ENCODE results near the gene PLPP1.

PLPP1 gene

GRCh38 chr5:55569513-55569865, 34.7 kb upstream of the PLPP1 start:
- in situ Hi-C loops (cut with MboI; ENCODE audit: low pct_unique_long_range_greater_than_20kb, low sequenced_read_pairs, unreplicated experiment), result no loop called here
- no peak for TF ChIP-seq CTCF (IDR thresholded peaks at IDR 0.05; ENCODE audit: extremely low read depth, insufficient read depth, missing control alignments)
- no peak for DNase-seq (ENCODE audit: low spot score)

GRCh38 chr5:55568654-55569512, 34.1 kb upstream of the PLPP1 start:
- no peak for DNase-seq (ENCODE audit: low spot score)
- TF ChIP-seq CTCF (IDR thresholded peaks at IDR 0.05; ENCODE audit: extremely low read depth, insufficient read depth, missing control alignments), result no peak
- in situ Hi-C loops (cut with MboI; ENCODE audit: low pct_unique_long_range_greater_than_20kb, low sequenced_read_pairs, unreplicated experiment), result no loop called here

GRCh38 chr5:55564721-55565120, 30.0 kb upstream of the PLPP1 start:
- in situ Hi-C loops (cut with MboI; ENCODE audit: low pct_unique_long_range_greater_than_20kb, low sequenced_read_pairs, unreplicated experiment), result no loop called here
- TF ChIP-seq CTCF (IDR thresholded peaks at IDR 0.05; ENCODE audit: extremely low read depth, insufficient read depth, missing control alignments), result no peak
- no peak for DNase-seq (ENCODE audit: low spot score)

- no peak for TF ChIP-seq CTCF (IDR thresholded peaks at IDR 0.05; ENCODE audit: extremely low read depth, insufficient read depth, missing control alignments)
- no peak for DNase-seq (ENCODE audit: low spot score)
- in situ Hi-C loops (cut with MboI; ENCODE audit: low pct_unique_long_range_greater_than_20kb, low sequenced_read_pairs, unreplicated experiment), result no loop called here
Measured at GRCh38 chr5:55558484-55558883, 23.7 kb upstream of the PLPP1 start.

- in situ Hi-C loops (cut with MboI; ENCODE audit: low pct_unique_long_range_greater_than_20kb, low sequenced_read_pairs, unreplicated experiment), result no loop called here
- DNase-seq (ENCODE audit: low spot score), result no peak
- no peak for TF ChIP-seq CTCF (IDR thresholded peaks at IDR 0.05; ENCODE audit: extremely low read depth, insufficient read depth, missing control alignments)
Measured at GRCh38 chr5:55557123-55557522, 22.4 kb upstream of the PLPP1 start.

- no peak for TF ChIP-seq CTCF (IDR thresholded peaks at IDR 0.05; ENCODE audit: extremely low read depth, insufficient read depth, missing control alignments)
- in situ Hi-C loops (cut with MboI; ENCODE audit: low pct_unique_long_range_greater_than_20kb, low sequenced_read_pairs, unreplicated experiment), result no loop called here
- no peak for DNase-seq (ENCODE audit: low spot score)
Measured at GRCh38 chr5:55554585-55555202, 19.9 kb upstream of the PLPP1 start.
